Stimulated activated CD8-positive, alpha-beta memory T cell treated with anti-CD3 and anti-CD28 coated beads, Interleukin-4, amount 100 ng/mL, for 24 hours (primary cell): ENCODE measurements around the gene ELOVL1.

Experiments
- DNase-seq: peaks from one replicate; pipeline ENCODE4 v3.0.0-alpha.2; 2020; ENCODE audit warnings: low read depth

Gene ELOVL1

DNA sequence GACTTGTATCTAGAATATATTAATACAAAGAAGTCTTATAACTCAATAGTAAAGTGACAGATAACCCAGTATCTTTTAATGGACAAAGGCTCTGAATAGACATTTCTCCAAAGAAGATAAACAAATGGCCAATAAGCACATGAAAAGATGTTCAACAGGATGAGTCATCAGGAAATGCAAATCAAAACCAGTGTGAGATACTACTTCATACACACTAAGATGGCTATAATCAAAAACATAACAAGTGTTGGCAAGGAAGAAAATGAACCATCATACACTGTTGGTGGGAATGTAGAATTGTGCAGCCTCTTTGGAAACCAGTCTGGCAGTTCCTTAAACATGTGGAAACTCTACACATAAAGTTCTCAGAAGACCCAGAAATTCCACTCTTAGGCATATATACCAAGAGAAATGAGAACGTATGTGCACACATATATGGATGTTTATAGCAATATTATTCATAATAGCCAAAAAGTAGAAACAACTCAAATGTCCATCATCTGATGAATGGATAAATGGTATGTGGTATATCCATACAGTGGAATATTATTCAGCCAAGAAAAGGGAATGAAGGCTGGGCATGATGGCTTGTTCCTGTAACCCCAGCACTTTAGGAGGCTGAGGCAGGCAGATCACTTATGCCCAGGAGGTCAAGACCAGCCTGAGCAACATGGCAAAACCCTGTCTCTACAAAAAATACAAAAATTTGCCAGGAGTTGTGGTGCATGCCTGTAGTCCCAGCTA is 40.1 kb downstream of the ELOVL1 start:
- no peak for DNase-seq

DNA sequence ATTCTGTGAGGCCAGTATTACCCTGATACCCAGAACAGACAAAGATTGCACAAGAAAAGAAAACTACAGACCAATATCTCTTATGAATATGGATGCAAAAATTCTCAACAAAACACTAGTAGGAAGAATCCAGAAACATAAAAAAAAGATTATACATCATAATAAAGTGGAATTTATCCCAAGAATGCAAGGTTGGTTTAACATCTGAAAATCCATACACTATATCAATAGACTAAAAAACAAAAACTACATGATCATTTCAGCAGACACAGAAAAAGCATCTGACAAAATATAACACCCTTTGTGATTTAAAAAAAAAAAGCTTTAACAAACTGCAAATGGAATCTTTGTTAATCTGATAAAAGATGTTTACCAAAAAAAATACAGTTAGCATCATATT is 42.4 kb downstream of the ELOVL1 start:
- no peak for DNase-seq

DNA sequence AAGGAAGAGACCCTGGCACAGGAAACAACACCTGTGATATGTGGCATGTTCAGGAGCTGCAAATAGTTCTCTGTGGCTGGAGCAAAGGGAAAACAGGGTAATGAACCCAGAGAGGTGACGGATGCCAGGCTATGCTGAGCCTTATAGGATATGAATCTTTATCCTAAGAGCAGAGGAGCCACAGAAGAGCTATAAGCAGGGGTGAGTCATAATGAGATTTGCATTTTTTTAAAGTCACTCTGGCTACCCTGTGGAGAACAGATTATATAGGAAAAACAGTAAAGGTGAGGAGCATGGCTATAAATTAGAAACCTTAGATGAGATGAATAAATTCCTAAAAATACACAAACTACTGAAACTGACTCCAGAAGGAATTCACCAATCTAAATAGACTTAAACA is 43.0 kb downstream of the ELOVL1 start:
- no peak for DNase-seq

DNA sequence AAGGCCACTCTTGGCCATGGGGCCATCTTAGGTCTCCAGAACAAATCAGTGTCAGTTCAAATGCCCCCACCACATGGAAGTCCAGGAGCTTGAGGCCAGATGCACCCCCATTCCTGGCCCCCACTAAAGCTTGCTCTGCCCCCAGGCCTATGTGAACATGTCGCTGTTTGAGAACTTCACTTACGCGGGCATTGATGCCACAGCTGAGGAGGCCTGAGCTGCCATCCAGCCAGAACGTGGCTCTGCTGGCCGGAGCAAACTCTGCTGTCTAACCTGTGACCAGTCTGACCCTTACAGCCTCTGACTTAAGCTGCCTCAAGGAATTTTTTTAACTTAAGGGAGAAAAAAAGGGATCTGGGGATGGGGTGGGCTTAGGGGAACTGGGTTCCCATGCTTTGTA is 45.3 kb downstream of the ELOVL1 start:
- no peak for DNase-seq

DNA sequence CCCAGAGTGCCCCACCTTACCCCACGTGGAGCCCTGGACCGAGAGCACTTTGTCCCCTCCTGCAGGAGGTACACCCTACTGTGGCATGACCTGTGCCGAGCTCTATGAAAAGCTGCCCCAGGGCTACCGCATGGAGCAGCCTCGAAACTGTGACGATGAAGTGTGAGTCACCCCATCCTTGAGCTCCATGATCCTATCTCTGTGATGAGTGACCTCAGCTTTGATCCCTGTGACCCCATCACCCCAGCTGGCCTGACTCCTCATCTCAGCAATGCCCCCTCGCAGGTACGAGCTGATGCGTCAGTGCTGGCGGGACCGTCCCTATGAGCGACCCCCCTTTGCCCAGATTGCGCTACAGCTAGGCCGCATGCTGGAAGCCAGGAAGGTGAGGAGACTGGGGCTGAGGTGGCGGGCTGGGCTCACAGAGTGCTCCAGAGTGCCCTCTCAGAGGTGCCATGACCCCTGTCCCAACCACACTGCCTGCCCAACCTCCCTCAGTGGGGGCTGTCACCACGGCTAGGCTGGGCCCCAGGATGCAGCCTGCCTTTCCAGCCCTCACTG is 46.4 kb downstream of the ELOVL1 start:
- DNase-seq: no peak

DNA sequence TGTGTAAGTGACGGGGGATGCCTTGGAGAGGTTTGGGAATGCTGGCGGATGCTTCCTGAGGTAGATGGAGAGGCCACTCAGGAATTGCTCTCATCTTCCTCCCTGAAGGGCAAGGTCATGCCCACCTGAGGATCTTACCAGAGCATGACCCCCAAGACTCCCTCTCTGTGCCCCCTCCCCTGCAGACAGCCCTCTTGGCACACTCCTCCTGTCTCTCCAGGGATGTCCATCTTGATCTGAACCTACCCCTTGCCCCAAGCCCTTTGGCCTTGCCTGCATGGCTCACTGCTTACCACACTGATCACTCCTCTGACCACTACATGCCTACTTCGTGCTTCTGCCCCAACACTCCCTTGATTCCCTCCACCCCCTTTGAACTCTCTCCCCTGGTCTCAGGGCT is 48.0 kb downstream of the ELOVL1 start:
- no peak for DNase-seq

DNA sequence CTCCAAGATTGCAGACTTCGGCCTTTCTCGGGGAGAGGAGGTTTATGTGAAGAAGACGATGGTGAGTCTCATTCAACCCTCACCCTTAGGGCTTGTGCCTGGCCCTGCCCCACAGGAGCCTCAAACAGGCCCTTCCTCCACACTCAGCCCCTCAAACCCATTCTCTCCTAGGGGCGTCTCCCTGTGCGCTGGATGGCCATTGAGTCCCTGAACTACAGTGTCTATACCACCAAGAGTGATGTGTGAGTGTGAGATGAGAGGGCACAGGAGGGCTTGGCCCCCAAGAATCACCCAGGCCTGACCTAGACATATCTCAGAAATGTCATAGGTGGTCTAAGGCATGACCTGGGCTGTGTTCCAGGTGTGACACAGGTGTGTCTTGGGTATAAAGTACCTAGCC is 48.5 kb downstream of the ELOVL1 start:
- DNase-seq: no peak

DNA sequence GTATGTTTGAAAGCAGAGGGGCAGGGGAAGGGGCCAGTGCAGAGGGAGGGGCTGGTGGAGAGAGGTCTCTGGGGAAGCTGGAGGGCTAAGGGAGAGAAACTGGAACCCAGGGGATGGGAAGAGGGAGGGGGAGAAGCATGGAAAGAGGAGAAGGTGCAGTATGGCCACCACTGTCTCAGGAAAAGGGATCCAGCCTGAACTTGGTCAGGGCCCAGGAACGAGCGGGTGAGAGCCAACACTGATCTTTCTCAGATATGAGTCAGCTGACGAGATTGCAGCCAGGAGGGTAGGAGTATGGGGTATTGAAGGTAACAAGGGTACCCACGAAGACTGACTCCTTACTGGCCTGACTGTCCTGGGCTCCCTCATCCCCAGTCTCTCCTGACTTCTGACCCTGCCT is 49.0 kb downstream of the ELOVL1 start:
- no peak for DNase-seq

DNA sequence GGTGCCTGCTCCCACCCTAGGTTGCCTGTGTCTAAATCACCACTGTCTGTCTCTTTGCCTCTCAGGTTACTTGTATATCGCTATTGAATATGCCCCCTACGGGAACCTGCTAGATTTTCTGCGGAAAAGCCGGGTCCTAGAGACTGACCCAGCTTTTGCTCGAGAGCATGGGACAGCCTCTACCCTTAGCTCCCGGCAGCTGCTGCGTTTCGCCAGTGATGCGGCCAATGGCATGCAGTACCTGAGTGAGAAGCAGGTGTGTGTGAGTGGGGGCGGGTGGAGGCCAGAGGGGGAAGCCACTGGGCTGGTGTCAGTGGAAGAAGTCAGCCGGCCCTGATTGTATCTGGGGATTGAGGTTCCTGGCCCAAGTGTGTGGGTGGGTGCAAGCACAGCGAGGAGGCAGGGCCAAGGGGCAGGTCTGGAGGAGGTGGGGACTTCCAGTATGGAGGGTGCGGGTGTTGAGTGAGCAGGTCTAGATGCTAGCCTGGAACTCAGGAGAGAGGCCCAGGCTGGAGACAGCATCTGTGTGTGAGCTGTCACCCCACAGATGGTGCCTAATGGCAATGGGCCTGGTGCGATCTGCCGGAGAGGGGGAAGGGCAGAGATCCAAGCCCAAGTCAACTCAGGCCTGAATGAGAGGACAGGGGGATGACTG is 49.9 kb downstream of the ELOVL1 start:
- no peak for DNase-seq

DNA sequence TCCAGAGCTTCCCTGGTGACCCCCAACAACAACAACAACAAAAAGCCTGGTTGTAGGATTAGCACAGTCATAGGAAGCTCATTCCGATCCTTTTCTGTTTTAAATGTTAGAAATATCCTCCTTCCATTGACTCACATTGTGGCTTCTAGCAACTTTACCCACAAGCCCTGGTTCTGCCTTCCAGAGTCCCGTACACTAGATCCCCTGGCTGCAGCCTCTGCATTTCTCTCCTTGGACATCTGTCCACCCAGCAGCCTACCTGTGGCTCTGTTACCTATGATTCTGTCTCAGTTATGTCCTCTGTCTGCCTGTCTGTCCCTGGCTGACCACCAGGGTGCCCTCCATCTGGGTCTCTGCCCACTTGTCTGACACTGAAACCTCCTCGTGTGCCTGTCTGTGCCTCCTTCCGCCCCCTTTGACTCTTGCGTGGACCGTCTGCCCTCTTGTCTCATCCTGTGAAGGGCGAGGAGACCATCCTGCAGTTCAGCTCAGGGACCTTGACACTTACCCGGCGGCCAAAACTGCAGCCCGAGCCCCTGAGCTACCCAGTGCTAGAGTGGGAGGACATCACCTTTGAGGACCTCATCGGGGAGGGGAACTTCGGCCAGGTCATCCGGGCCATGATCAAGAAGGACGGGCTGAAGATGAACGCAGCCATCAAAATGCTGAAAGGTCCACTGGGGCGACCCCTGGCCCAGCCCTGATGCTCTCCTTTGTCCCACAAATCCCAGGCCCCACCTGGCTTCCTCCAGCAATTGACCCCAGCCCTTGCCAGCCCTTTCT is 50.9 kb downstream of the ELOVL1 start:
- no peak for DNase-seq

DNA sequence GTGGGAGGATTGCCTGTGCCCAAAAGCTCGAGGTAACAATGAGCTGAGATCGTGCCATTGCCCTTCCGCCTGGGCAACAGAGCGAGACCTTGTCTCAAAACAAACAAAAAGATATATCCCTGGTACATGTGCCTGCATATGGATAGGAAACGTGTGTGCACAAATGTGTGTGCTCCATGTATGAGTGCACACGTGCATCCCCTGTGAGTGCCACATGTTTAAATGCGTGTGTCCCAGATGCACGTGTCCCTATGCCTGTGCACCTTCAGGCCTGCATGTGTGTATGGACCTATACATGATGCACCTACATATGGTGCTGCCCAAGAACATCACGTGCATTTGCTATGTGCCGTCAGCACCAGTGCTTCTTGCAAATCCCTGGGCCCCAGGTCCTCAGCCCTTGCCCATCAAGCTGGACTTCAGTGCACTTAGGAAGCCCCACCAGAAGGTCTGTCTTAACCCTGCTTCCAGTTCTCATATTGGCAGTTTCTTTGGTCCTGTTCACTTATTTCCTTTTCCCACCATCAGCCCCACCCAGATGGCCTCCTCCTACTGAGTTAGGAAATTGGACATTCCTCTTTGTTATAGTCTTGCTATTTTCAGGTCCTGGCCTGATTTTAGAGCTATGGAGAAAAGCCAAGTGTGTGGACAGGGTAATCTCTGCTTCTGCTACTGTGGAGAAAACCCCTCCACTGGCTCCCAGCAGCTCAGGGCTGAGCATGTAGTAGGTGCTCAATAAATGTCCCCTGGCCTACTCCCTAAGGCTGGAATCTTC is 51.7 kb downstream of the ELOVL1 start:
- no peak for DNase-seq

DNA sequence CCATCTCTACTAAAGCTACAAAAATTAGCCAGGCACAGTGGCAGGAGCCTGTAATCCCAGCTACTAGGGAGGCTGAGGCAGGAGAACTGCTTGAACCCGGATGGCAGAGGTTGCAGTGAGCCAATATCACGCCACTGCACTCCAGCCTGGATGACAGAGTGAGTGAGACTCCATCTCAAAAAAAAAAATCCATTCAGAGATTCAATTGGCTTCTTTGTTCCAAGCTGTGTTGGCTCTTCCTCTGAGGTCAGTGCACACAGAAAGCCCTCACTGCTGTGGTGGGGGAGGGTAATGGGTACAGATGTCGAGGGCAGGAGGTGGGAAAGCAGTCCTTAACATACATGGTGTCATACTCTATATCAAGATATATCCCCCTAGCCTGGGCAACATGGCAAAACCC is 52.3 kb downstream of the ELOVL1 start:
- DNase-seq: no peak

DNA sequence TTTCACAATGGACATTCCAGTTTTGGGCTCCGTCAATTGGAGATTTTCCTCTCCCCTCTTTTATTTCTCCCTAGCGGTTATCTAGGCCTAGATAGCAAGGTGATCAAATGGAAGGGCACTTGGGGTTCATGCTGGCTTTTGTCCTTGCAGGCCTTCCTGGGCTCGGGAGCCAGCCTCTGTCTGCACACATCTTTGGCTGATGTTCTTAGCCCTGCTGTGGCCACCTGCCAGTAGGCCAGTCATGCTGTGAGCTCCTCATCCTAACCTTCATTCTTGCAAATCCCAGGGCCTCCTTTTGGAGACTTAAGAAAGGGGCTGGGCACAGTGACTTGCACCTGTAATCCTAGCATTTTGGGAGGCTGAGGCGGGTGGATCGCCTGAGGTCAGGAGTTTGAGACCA is 53.6 kb downstream of the ELOVL1 start:
- DNase-seq: no peak

DNA sequence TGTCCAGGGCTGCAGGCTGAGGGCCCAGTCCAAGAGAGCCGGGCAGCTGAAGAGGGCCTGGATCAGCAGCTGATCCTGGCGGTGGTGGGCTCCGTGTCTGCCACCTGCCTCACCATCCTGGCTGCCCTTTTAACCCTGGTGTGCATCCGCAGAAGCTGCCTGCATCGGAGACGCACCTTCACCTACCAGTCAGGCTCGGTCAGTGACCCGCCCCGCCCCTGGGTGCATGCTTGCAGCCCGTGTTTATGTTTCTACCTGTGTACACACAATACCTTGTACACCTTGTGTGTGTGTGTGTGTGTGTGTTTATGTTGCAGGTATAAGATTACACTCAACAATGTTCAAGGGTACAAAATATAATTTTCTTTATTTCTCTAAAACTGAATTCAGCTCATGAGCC is 54.0 kb downstream of the ELOVL1 start:
- DNase-seq: no peak
